Stimulated activated CD8-positive, alpha-beta memory T cell treated with anti-CD3 and anti-CD28 coated beads, Interleukin-12 subunit alpha, Interleukin-12 subunit beta, amount 100 ng/mL, for 24 hours (primary cell): ENCODE measurements around the gene DPH2.

ENCODE experiments used
- DNase-seq: peaks from one replicate; pipeline ENCODE4 v3.0.0-alpha.2; 2020; ENCODE audit errors: extremely low read depth

The DPH2 gene

GRCh38 chr1:44000122-44000665, 30.4 kb downstream of the DPH2 start:
- no peak for DNase-seq

- no peak for DNase-seq
Observed at GRCh38 chr1:44002165-44002564, 32.4 kb downstream of the DPH2 start.

GRCh38 chr1:44002606-44003157, 32.9 kb downstream of the DPH2 start:
- DNase-seq, result no peak

GRCh38 chr1:44008259-44008658, 38.4 kb downstream of the DPH2 start:
- no peak for DNase-seq

GRCh38 chr1:44010935-44011471, 41.2 kb downstream of the DPH2 start:
- DNase-seq, result no peak

GRCh38 chr1:44012404-44012803, 42.6 kb downstream of the DPH2 start:
- no peak for DNase-seq

GRCh38 chr1:44012941-44013609, 43.3 kb downstream of the DPH2 start:
- DNase-seq, result no peak

GRCh38 chr1:44013949-44014348, 44.1 kb downstream of the DPH2 start:
- no peak for DNase-seq

GRCh38 chr1:44014365-44015104, 44.7 kb downstream of the DPH2 start:
- DNase-seq, result no peak

GRCh38 chr1:44015206-44015605, 45.4 kb downstream of the DPH2 start:
- no peak for DNase-seq

- no peak for DNase-seq
Observed at GRCh38 chr1:44016041-44016889, 46.5 kb downstream of the DPH2 start.

- no peak for DNase-seq
Observed at GRCh38 chr1:44016890-44017400, 47.1 kb downstream of the DPH2 start.

- DNase-seq, result no peak
Observed at GRCh38 chr1:44019466-44019948, 49.7 kb downstream of the DPH2 start.

GRCh38 chr1:44020464-44020863, 50.7 kb downstream of the DPH2 start:
- no peak for DNase-seq

- no peak for DNase-seq
Observed at GRCh38 chr1:44021156-44021555, 51.3 kb downstream of the DPH2 start.

GRCh38 chr1:44021581-44022321, 51.9 kb downstream of the DPH2 start:
- no peak for DNase-seq
